ENCODE data around the gene EIF3C. TPM values are rescaled to one million over a fixed set of nuclear protein-coding genes. Genes with fewer than 3 reads are reported as not detected.
"Not testable (repeated sequence)": the region's sequence is repeated elsewhere in the genome, so short reads cannot be mapped to it uniquely, and the experiment has no call there.

Gene EIF3C
- polyA plus RNA-seq, 12 donors, result 86.4 to 613 (median 309) TPM; not detected in 1

GRCh38 chr16:28741295-28741694 lies 30.0 kb downstream of the EIF3C start:
- DNase-seq, result not testable (repeated sequence)

- DNase-seq, result not testable (repeated sequence)
Observed at GRCh38 chr16:28746618-28747350, 35.5 kb downstream of the EIF3C start.

GRCh38 chr16:28749997-28750465 lies 38.8 kb downstream of the EIF3C start:
- not testable (repeated sequence) for DNase-seq

- DNase-seq, result not testable (repeated sequence)
Observed at GRCh38 chr16:28750469-28751067, 39.3 kb downstream of the EIF3C start.

- not testable (repeated sequence) for DNase-seq
Observed at GRCh38 chr16:28751487-28751886, 40.2 kb downstream of the EIF3C start, which contains the start of gene NPIPB9. Gene NPIPB9 (plus strand): TSS chr16:28751787.

GRCh38 chr16:28781697-28782096 lies 70.4 kb downstream of the EIF3C start:
- not testable (repeated sequence) for DNase-seq

- not testable (repeated sequence) for DNase-seq
Observed at GRCh38 chr16:28782357-28782756, 71.1 kb downstream of the EIF3C start.

Other genes with a start within 250 kb of the EIF3C start
- under 1 TPM in 7 of 12 donors, not detected in 5; 0.11 to 0.52 (median 0.27) TPM for gene NPIPB7, start 239.1 kb upstream of the EIF3C start, polyA plus RNA-seq (ENCODE audit: insufficient read length in 12 of 12)
- gene CLN3, start 219.4 kb upstream of the EIF3C start, polyA plus RNA-seq (ENCODE audit: insufficient read length in 12 of 12), result 10 to 100 TPM in 11 of 12 donors, not detected in 1; 13.0 to 73.2 (median 14.1) TPM
- 1 to 10 TPM in 2 of 12 donors, under 1 TPM in 9, not detected in 1; 0.40 to 5.0 (median 0.58) TPM for gene APOBR, start 216.8 kb upstream of the EIF3C start, polyA plus RNA-seq (ENCODE audit: insufficient read length in 12 of 12)
- gene IL27, start 204.6 kb upstream of the EIF3C start, polyA plus RNA-seq (ENCODE audit: insufficient read length in 12 of 12), result not detected
- gene NUPR1, start 172.5 kb upstream of the EIF3C start, polyA plus RNA-seq (ENCODE audit: insufficient read length in 12 of 12), result 10 to 100 TPM in 11 of 12 donors, not detected in 1; 23.0 to 68.0 (median 31.1) TPM
- 10 to 100 TPM in 10 of 12 donors, 1 to 10 TPM in 1, not detected in 1; 8.4 to 26.0 (median 14.8) TPM for gene SGF29, start 157.5 kb upstream of the EIF3C start, polyA plus RNA-seq (ENCODE audit: insufficient read length in 12 of 12)
- gene SULT1A2, start 114.4 kb upstream of the EIF3C start, polyA plus RNA-seq (ENCODE audit: insufficient read length in 12 of 12), result 1 to 10 TPM in 1 of 12 donors, under 1 TPM in 9, not detected in 2; 0.39 to 1.1 (median 0.64) TPM
- 10 to 100 TPM in 6 of 12 donors, 1 to 10 TPM in 5, not detected in 1; 5.4 to 21.7 (median 11.2) TPM for gene SULT1A1, start 101.4 kb upstream of the EIF3C start, polyA plus RNA-seq (ENCODE audit: insufficient read length in 12 of 12)
- gene NPIPB8, start 73.4 kb upstream of the EIF3C start, polyA plus RNA-seq (ENCODE audit: insufficient read length in 12 of 12), result under 1 TPM in 6 of 12 donors, not detected in 6; 0.11 to 0.67 (median 0.42) TPM
- 1 to 10 TPM in 8 of 12 donors, under 1 TPM in 3, not detected in 1; 0.37 to 6.8 (median 1.7) TPM for gene NPIPB9, start 40.3 kb downstream of the EIF3C start, polyA plus RNA-seq (ENCODE audit: insufficient read length in 12 of 12)
- gene ATXN2L, start 111.5 kb downstream of the EIF3C start, polyA plus RNA-seq (ENCODE audit: insufficient read length in 12 of 12), result 100 to 1,000 TPM in 2 of 12 donors, 10 to 100 TPM in 9, not detected in 1; 56.0 to 174 (median 71.2) TPM
- gene TUFM, start 134.9 kb downstream of the EIF3C start, polyA plus RNA-seq (ENCODE audit: insufficient read length in 12 of 12), result 100 to 1,000 TPM in 11 of 12 donors, not detected in 1; 108 to 176 (median 142) TPM
- 10 to 100 TPM in 11 of 12 donors, not detected in 1; 30.0 to 75.8 (median 43.5) TPM for gene SH2B1, start 152.4 kb downstream of the EIF3C start, polyA plus RNA-seq (ENCODE audit: insufficient read length in 12 of 12)
- gene ATP2A1, start 167.0 kb downstream of the EIF3C start, polyA plus RNA-seq (ENCODE audit: insufficient read length in 12 of 12), result 100 to 1,000 TPM in 11 of 12 donors, not detected in 1; 149 to 964 (median 352) TPM
- 10 to 100 TPM in 9 of 12 donors, 1 to 10 TPM in 2, not detected in 1; 8.8 to 26.8 (median 12.7) TPM for gene RABEP2, start 213.8 kb downstream of the EIF3C start, polyA plus RNA-seq (ENCODE audit: insufficient read length in 12 of 12)
- 1 to 10 TPM in 1 of 12 donors, under 1 TPM in 8, not detected in 3; 0.14 to 2.3 (median 0.28) TPM for gene CD19, start 220.5 kb downstream of the EIF3C start, polyA plus RNA-seq (ENCODE audit: insufficient read length in 12 of 12)
- 10 to 100 TPM in 11 of 12 donors, not detected in 1; 14.1 to 46.1 (median 24.3) TPM for gene NFATC2IP, start 239.5 kb downstream of the EIF3C start, polyA plus RNA-seq (ENCODE audit: insufficient read length in 12 of 12)